H9 (cell line): Measurements from ENCODE around the gene KRTAP20-2. TPM values are rescaled to one million over a fixed set of nuclear protein-coding genes. Genes with fewer than 3 reads are reported as not detected.

Source experiments
- DNase-seq: peaks from one replicate; pipeline ENCODE4 v3.0.0-alpha.2; 2017
- H2AFZ ChIP-seq: one replicate; pipeline ENCODE4 v1.6.1; 2013; ENCODE audit warnings: mild to moderate bottlenecking, low read length, control low read depth, moderate library complexity
- H2AK5ac ChIP-seq: 2 replicates; pipeline ENCODE4 v1.6.1; 2013; ENCODE audit warnings: low read length, control low read depth, mixed read lengths; ENCODE audit not compliant: insufficient read length
- H2BK120ac ChIP-seq: one replicate; pipeline ENCODE4 v1.6.1; 2013; ENCODE audit warnings: low read depth, mild to moderate bottlenecking, low read length, control low read depth, inconsistent platforms; ENCODE audit not compliant: poor library complexity, severe bottlenecking
- H2BK12ac ChIP-seq: 2 replicates; pipeline ENCODE4 v1.6.1; 2013; ENCODE audit warnings: low read length, control low read depth, mixed read lengths, low read depth; ENCODE audit not compliant: insufficient read length
- H2BK15ac ChIP-seq: 2 replicates; pipeline ENCODE4 v1.6.1; 2013; ENCODE audit warnings: low read depth, low read length, control low read depth
- H2BK20ac ChIP-seq: one replicate; pipeline ENCODE4 v1.6.1; 2013; ENCODE audit warnings: low read depth, mild to moderate bottlenecking, low read length, control low read depth, inconsistent platforms; ENCODE audit not compliant: poor library complexity, severe bottlenecking
- H2BK5ac ChIP-seq: 2 replicates; pipeline ENCODE4 v1.6.1; 2013; ENCODE audit warnings: low read length, control low read depth, mixed read lengths; ENCODE audit not compliant: insufficient read length
- H3K14ac ChIP-seq: 2 replicates; pipeline ENCODE4 v1.6.1; 2013; ENCODE audit warnings: low read length, control low read depth; ENCODE audit not compliant: insufficient read depth
- H3K18ac ChIP-seq: 2 replicates; pipeline ENCODE4 v1.6.1; 2013; ENCODE audit warnings: low read depth, mild to moderate bottlenecking, mixed read lengths, low read length, control low read depth; ENCODE audit not compliant: insufficient read length
- H3K23ac ChIP-seq: 2 replicates; pipeline ENCODE4 v1.6.1; 2013; ENCODE audit warnings: low read length, control low read depth, mixed read lengths, low read depth; ENCODE audit not compliant: insufficient read length
- H3K23me2 ChIP-seq: 2 replicates; pipeline ENCODE4 v1.6.1; 2013; ENCODE audit warnings: low read depth, mild to moderate bottlenecking, mixed read lengths, low read length, control low read depth; ENCODE audit not compliant: insufficient read length, poor library complexity, severe bottlenecking
- H3K27ac ChIP-seq: 2 replicates; pipeline ENCODE4 v1.5.1; 2013; ENCODE audit warnings: low read length, control low read depth, mixed read lengths, low read depth; ENCODE audit not compliant: insufficient read length
- H3K27me3 ChIP-seq: 2 replicates; pipeline ENCODE4 v1.6.1; 2013; ENCODE audit warnings: low read length, control low read depth, inconsistent platforms; ENCODE audit not compliant: insufficient read depth
- H3K4ac ChIP-seq: 2 replicates; pipeline ENCODE4 v1.6.1; 2013; ENCODE audit warnings: low read depth, mild to moderate bottlenecking, control low read depth, inconsistent platforms, low read length, moderate library complexity
- H3K4me1 ChIP-seq: 2 replicates; pipeline ENCODE4 v1.6.1; 2013; ENCODE audit warnings: low read length, control low read depth, inconsistent platforms; ENCODE audit not compliant: insufficient read depth
- H3K4me2 ChIP-seq: 2 replicates; pipeline ENCODE4 v1.6.1; 2013; ENCODE audit warnings: low read length, control low read depth, mixed read lengths; ENCODE audit not compliant: insufficient read length, insufficient read depth
- H3K56ac ChIP-seq: 2 replicates; pipeline ENCODE4 v1.6.1; 2013; ENCODE audit warnings: low read depth, mild to moderate bottlenecking, mixed read lengths, low read length, control low read depth; ENCODE audit not compliant: insufficient read length
- H3K79me1 ChIP-seq: 2 replicates; pipeline ENCODE4 v1.6.1; 2013; ENCODE audit warnings: low read depth, mild to moderate bottlenecking, moderate library complexity, low read length, control low read depth, inconsistent platforms; ENCODE audit not compliant: insufficient read depth, poor library complexity, severe bottlenecking
- H3K79me2 ChIP-seq: 2 replicates; pipeline ENCODE4 v1.6.1; 2013; ENCODE audit warnings: low read length, control low read depth, inconsistent platforms; ENCODE audit not compliant: insufficient read depth
- H3K9ac ChIP-seq: 2 replicates; pipeline ENCODE4 v1.6.1; 2013; ENCODE audit warnings: low read length, control low read depth, mixed read lengths; ENCODE audit not compliant: insufficient read length; ENCODE audit errors: extremely low read depth
- H3K9me3 ChIP-seq: one replicate; pipeline ENCODE4 v1.6.1; 2013; ENCODE audit warnings: low read depth, low read length, inconsistent platforms; ENCODE audit not compliant: control insufficient read depth
- H3T11ph ChIP-seq: one replicate; pipeline ENCODE4 v1.6.1; 2013; ENCODE audit warnings: mild to moderate bottlenecking, low read length, control low read depth, inconsistent platforms
- H4K20me1 ChIP-seq: one replicate; pipeline ENCODE4 v1.6.1; 2013; ENCODE audit not compliant: control insufficient read depth, insufficient read length, insufficient read depth
- H4K5ac ChIP-seq: 2 replicates; pipeline ENCODE4 v1.6.1; 2013; ENCODE audit warnings: low read depth, mild to moderate bottlenecking, mixed read lengths, low read length, control low read depth; ENCODE audit not compliant: insufficient read length
- H4K8ac ChIP-seq: replicated peaks from 2 replicates; pipeline ENCODE4 v1.6.1; 2013; ENCODE audit warnings: low read length, control low read depth, mixed read lengths, low read depth; ENCODE audit not compliant: insufficient read length
- H4K91ac ChIP-seq: 2 replicates; pipeline ENCODE4 v1.6.1; 2013; ENCODE audit warnings: low read depth, mild to moderate bottlenecking, moderate library complexity, mixed read lengths, low read length, control low read depth; ENCODE audit not compliant: insufficient read length
- H3K27ac Mint-ChIP-seq, 3 experiments: 2 replicates in 2 of 3; 3 replicates in 1 of 3; pipeline ENCODE4 v1.8.0; 2020 to 2021; ENCODE audit warnings: mixed read lengths in 3 of 3, mild to moderate bottlenecking in 1 of 3, moderate library complexity in 1 of 3
- H3K27me3 Mint-ChIP-seq: 2 replicates; pipeline ENCODE4 v1.8.0; 2021; ENCODE audit warnings: low read depth, mild to moderate bottlenecking, moderate library complexity, mixed read lengths
- H3K36me3 Mint-ChIP-seq, 3 experiments: 2 replicates in 2 of 3; 3 replicates in 1 of 3; pipeline ENCODE4 v1.8.0; 2020 to 2021; ENCODE audit warnings: low read depth in 3 of 3, mixed read lengths in 3 of 3; ENCODE audit not compliant: insufficient read depth in 1 of 3
- H3K4me1 Mint-ChIP-seq, 2 experiments: 2 replicates each; pipeline ENCODE4 v1.8.0; 2020; ENCODE audit warnings: mixed read lengths in 2 of 2
- H3K4me3 Mint-ChIP-seq, 2 experiments: 2 replicates in 1 of 2; 3 replicates in 1 of 2; pipeline ENCODE4 v1.8.0; 2020 to 2021; ENCODE audit warnings: mild to moderate bottlenecking in 2 of 2, mixed read lengths in 2 of 2, moderate library complexity in 1 of 2
- H3K9me3 Mint-ChIP-seq, 2 experiments: 2 replicates in 1 of 2; 3 replicates in 1 of 2; pipeline ENCODE4 v1.8.0; 2020; ENCODE audit warnings: mild to moderate bottlenecking in 2 of 2, mixed read lengths in 2 of 2, moderate library complexity in 1 of 2
- CTCF ChIP-seq: fragments of 200-600 bp; sonication (generic); conservative IDR thresholded peaks from 3 replicates; pipeline ENCODE4 v1.8.0; 2021; ENCODE audit warnings: antibody characterized with exemption, mild to moderate bottlenecking
- WGBS: extraction: QIAGEN DNeasy Blood & Tissue Kit; methylation state at CpG from one replicate; pipeline ENCODE4 v1.1.7; 2013; ENCODE audit warnings: missing lambda C conversion rate, low lambda C conversion rate, mixed read lengths; ENCODE audit not compliant: insufficient read length; ENCODE audit errors: extremely low coverage; 5-methylcytosine and 5-hydroxymethylcytosine counted together
- total RNA-seq: library from RNA; stranded (reverse); gene quantifications from 2 replicates; pipeline ENCODE4 v1.2.1, GENCODE V29; 2021

Gene KRTAP20-2
- total RNA-seq, 1 experiment from 2014 or later, result not detected

- H4K8ac ChIP-seq, result no peak overlapping the region
- H3K9me3 ChIP-seq, result no peaks in the 10 kb centered on the region
- no peak overlapping the region for H3K4ac ChIP-seq
- no peak for DNase-seq
- no peak overlapping the region for H2BK12ac ChIP-seq
- no peak overlapping the region for H2AK5ac ChIP-seq
- no peak overlapping the region for H4K5ac ChIP-seq
- Mint-ChIP-seq H3K36me3 (peaks cover 0 to 12% (median 0%) of the 10 kb centered on the region in 3 experiments; a peak in 1 of 7 replicates), H3K27me3 (no peaks in the 10 kb centered on the region; the same call in 1 of the 2 replicates), H3K9me3 (peaks cover 0 to 47% of the 10 kb centered on the region in 2 experiments; a peak in 3 of 5 replicates), H3K27ac (no peak overlapping the region), H3K4me1 (no peaks in the 10 kb centered on the region), H3K4me3 (no peak overlapping the region)
- no CpG with 5 or more reads among the region's 1 CpG for WGBS
- H3K4me2 ChIP-seq, result no peak overlapping the region
- H3T11ph ChIP-seq, result no peak overlapping the region
- no peaks in the 10 kb centered on the region for H3K4me1 ChIP-seq
- no peak overlapping the region for H3K23ac ChIP-seq
- no peak overlapping the region for H2BK120ac ChIP-seq
- H3K23me2 ChIP-seq, result no peaks in the 10 kb centered on the region
- no peak for TF ChIP-seq CTCF
- H3K79me2 ChIP-seq, result no peaks in the 10 kb centered on the region
- H3K27ac ChIP-seq, result no peak overlapping the region
- H4K20me1 ChIP-seq, result no peaks in the 10 kb centered on the region
- H3K27me3 ChIP-seq, result no peaks in the 10 kb centered on the region
- no peak overlapping the region for H3K9ac ChIP-seq
- H2AFZ ChIP-seq, result no peak overlapping the region
- no peak overlapping the region for H3K18ac ChIP-seq
- no peak overlapping the region for H3K56ac ChIP-seq
- no peak overlapping the region for H2BK20ac ChIP-seq
- H2BK5ac ChIP-seq, result no peak overlapping the region
- no peak overlapping the region for H3K14ac ChIP-seq
- no peak overlapping the region for H4K91ac ChIP-seq
- no peaks in the 10 kb centered on the region for H3K79me1 ChIP-seq
- no peak overlapping the region for H2BK15ac ChIP-seq
These were observed 12.0 kb downstream of the KRTAP20-2 start for GRCh38 chr21:30646904-30647414.
